ENCODE data around the gene C15orf61.

C15orf61 gene

GRCh38 chr15:67571648-67572415 lies 50.9 kb downstream of the C15orf61 start:
- no peak for DNase-seq
- no peak for TF ChIP-seq POLR2A (IDR thresholded peaks at IDR 0.05; ENCODE audit: low read length)
- no peak for TF ChIP-seq GATA1 (IDR thresholded peaks at IDR 0.05; ENCODE audit: low read depth, low read length)

- TF ChIP-seq GATA1 (IDR thresholded peaks at IDR 0.05; ENCODE audit: low read depth, low read length) = no peak
- no peak for TF ChIP-seq POLR2A (IDR thresholded peaks at IDR 0.05; ENCODE audit: low read length)
- DNase-seq = no peak
Observed at GRCh38 chr15:67573194-67573593, 52.3 kb downstream of the C15orf61 start.

GRCh38 chr15:67575039-67575502 lies 54.1 kb downstream of the C15orf61 start:
- DNase-seq = no peak
- TF ChIP-seq GATA1 (IDR thresholded peaks at IDR 0.05; ENCODE audit: low read depth, low read length) (no peak), POLR2A (IDR thresholded peaks at IDR 0.05; ENCODE audit: low read length) (no peak)

- TF ChIP-seq GATA1 (IDR thresholded peaks at IDR 0.05; ENCODE audit: low read depth, low read length) = no peak
- no peak for TF ChIP-seq POLR2A (IDR thresholded peaks at IDR 0.05; ENCODE audit: low read length)
- DNase-seq = no peak
Observed at GRCh38 chr15:67578020-67578600, 57.2 kb downstream of the C15orf61 start.

GRCh38 chr15:67579164-67579563 lies 58.2 kb downstream of the C15orf61 start:
- TF ChIP-seq GATA1 (IDR thresholded peaks at IDR 0.05; ENCODE audit: low read depth, low read length) (no peak), POLR2A (IDR thresholded peaks at IDR 0.05; ENCODE audit: low read length) (no peak)
- no peak for DNase-seq
